ENCODE data around the gene EXOC3L4.
"Not testable (repeated sequence)": the region's sequence is repeated elsewhere in the genome, so short reads cannot be mapped to it uniquely, and the experiment has no call there.

The EXOC3L4 gene

DNA sequence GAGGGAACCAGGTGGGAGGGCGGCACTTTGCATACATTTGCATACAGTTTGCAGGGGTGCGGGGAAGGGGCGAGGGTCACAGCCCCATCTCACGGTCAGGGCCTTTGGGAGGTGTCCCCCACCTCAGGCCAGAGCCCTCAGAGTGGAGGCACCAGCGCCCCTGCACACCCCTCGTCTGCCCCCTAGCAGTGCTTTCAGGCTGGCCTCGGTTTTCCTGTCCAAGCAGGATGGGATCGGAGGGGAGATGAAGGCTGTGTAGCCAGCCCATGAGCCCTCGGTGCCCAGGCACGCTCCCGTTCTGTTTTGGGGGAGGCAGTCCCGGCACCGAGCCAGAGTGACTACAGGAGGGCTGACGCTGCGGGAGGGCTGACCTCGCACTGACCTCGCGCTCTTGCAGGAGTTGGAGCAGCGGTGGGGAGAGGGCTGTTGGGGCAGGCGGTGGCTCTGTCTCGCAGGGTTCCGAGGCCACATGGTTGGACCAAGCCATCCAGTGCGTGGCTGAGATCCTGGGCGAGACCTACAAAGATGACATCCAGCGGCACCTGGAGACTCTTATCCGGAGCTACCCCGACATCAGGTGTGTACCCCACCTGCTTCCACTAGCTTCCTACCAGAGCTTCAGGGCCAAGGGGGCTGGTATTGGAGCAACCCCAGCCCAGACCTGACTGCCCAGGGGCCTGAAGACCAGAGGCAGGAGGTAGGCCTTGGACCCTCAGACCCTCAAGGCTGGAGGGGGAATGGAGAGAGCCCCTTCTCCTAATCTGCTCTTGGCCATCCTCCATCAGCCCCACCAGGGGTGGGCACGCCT is 13.6 kb downstream of the EXOC3L4 start:
- no peak for DNase-seq

DNA sequence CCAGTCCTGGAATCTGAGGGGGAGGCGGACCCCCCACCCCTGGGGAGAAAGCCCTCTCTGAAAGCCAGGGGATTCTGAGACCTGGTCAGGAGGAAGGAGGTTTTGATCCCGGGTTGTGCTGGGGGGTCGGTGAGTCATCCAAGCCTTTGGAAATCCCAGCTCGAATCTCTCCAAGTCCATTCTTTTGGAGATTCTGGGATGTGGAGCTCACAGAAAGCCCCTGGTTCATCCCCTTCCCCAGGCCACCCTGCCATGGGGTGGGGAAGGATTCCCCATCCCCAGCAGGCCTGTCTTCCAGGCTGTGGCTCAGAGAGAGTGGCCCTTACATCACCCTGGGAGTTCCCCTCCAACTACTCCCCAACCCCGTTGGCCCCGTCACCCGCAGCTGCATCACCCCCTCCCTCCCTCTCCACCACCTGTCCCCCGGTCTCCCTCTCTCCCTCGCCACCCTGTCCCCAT is 14.3 kb downstream of the EXOC3L4 start:
- no peak for DNase-seq

DNA sequence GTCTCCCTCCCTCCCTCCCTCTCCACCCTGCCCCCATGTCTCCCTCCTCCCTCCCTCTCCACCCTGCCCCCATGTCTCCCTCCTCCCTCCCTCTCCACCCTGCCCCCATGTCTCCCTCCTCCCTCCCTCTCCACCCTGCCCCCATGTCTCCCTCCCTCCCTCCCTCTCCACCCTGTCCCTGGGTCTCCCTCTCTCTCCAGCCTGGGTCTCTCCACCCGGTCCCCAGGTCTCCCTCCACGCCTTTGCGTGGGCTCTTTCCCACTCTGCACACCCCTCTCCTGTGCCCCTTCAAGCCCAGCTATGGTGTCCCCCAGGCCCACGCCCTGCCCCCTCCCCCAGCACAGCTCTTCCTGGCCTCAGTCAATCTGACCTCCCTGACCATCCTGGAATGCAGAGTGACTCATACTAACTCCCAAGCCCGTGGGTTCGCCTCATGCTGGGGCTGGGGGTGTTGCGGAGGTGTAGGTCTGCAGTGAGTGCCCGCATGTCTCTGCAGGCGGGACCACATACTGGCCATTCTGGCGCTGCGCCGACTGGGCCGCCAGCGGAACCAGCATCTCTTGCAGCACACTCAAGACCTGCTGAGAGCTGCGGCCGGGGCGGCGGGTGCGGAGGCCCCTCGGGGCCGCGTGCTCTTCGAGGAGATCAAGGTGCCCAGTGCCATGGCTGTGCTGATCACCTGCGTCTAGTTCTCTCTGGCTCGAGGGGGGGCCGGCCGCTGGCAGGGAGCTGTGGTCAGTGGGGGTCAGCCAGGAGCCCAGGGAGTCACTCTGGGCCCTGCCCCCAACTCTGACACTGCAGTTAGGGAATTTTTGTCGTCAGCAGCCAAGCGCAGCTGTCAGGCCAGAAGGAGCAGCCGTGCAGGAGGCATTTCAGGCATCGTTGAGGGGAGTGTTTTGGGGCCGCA is 15.3 kb downstream of the EXOC3L4 start:
- no peak for DNase-seq

DNA sequence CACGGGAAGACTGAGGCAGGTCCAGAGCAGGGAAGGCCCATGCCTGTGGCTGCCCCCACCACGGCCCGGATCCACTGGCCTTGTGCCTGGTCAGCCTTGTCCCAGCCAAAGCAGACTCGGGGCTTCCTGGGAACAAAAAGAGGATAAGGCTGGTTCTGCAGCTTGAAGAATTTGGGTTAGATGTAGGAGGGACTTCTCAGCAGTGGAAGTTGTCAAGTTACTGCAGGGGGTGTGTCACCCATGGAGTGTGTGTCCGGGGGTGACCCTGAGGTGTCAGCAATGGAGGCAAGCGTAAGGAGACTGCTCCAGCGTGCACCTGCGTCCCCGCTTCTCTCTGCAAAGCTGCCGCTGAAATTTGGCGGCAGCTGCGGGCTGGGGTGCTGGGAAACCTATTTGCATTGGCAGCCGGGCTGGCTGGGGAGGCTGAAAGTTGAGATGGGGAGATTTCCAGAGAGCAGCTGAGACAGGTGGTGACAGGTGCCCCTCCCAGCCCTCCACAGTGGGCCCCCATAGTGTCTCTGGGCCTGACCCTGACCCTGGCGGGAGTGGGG is 16.2 kb downstream of the EXOC3L4 start:
- no peak for DNase-seq

DNA sequence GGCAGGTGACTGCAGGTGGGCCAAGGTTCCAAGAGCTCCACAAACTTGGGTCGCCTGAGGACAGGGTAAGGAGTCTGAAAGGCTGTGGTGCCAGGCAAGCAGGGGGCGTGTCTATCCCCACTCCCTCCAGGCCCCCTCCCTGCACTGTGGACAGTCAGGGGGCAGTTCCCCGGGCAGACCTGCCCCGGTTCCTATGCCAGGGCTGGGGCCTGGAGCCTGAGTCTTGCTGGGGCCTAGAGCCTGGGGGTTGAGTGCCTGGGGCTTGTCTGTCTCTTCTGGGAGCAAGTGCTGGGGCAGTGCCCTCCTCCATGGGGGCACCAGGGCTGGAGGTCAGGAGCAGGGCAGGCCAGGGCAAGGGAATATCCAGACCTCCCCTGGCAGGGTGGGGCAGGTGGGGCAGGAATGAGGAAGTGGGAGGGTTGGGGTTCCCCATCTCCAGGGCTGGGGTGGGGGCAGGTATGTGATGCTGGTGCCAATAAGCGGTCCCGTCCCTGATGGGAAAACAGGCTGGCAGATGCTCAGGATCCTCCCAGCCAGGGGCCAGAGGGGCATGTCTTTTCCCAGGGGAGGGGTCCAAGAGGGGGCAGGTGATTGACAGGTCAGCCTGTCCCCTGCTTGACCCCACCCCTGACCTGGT is 16.8 kb downstream of the EXOC3L4 start:
- no peak for DNase-seq

DNA sequence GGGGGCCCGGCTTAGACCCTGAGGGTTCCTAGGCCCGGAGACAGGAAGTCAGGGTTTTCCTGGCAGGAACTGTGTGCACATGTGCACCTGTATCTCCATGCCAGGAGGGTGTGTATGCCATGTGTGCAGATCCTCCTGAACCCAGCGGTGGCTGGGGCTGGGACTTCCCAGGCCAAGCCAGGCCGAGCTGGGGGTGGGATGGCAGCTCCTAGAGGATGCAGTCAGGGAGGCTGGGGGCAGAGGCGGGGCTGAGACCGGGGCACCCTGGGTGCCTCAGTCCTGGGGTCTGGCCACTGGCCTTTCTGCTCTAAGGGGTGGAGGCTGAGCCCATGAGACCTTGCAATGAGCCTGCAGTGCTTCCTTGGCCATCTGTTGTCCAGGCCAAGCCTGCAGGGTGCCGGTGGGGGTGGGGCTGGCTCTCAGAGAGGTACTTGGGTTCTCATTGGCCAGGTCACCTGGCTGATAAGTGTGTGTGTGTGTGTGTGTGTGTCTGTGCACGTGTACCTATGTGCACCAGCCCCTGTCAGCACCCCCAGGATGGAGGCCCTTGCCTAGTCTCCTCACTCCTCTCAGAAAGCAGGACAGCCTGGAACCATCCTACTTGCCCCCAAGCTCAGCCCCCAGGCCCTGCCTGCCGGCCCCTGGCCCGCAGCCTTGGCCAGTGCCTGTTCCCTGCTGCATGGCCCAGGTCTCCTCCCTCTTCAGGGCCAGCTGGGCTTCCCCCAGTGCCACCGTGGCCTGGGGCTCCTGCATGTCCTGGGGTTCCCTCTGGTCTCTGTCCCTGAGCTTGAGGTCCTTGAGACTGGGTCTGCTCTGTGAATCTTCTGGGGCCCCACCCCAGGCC is 18.1 kb downstream of the EXOC3L4 start:
- no peak for DNase-seq

DNA sequence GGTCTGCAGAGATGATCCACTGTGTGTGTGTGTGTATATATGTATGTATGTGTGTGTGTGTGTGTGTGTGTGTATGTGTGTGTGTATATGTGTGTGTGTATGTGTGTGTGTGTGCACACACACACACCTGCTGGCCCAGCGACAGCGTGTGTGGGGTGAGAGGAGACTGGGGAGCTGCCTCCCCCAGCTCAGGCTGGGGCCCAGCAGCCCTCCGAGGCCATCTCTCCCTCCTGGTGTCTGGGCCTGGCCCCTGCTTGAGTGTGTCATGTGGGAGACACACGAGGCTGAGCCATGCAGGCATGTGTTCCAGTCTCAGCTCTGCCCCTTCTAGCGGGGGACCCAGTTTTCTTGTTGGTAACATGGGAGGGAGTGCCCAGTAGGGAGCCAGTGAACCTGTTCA is 18.8 kb downstream of the EXOC3L4 start:
- DNase-seq, result no peak

DNA sequence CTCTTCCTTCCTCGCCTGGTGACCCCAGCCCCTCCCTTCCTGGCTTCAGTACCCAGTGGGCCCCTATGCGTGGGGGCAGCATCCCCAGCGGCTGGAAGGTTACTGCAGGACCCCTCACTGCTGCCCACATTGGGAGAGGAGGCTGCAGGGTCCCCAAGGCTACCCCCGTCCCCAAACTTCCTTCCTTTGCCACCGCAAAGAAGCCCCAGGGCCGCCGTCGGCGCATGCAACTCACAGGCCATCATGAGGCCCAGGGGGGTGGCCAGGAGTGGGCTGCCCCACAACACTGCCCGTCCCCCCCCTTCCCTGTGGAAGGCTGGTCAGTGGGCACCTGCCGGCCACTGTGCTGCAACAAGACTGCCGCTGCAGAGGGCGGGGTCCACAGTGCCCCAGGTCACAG is 19.2 kb downstream of the EXOC3L4 start:
- DNase-seq, result no peak

DNA sequence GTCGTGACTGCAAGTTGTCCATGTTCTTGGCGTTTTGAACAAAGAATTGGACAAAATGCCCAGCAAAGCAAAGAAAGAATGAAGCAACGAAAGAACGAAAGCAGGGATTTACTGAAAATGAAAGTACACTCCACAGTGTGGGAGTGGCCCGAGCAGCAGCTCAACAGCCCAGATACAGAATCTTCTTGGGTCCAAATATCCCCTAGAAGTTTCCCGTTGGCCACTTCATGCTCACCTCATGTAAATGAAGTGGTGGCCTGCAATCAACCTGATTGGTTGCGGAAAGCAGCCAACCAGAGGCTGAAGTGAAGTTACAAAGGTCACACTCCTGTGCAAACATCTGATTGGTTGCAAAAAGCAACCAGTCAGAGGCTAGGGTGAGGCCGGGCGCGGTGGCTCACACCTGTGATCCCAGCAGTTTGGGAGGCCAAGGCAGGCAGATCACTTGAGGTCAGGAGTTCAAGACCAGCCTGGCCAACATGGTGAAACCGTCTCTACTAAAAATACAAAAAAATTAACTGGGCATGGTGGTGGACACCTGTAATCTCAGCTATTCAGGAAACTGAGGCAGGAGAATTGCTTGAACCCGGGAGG is 20.7 kb downstream of the EXOC3L4 start:
- DNase-seq, result peak in 1 of 5 experiments; percentile 28

DNA sequence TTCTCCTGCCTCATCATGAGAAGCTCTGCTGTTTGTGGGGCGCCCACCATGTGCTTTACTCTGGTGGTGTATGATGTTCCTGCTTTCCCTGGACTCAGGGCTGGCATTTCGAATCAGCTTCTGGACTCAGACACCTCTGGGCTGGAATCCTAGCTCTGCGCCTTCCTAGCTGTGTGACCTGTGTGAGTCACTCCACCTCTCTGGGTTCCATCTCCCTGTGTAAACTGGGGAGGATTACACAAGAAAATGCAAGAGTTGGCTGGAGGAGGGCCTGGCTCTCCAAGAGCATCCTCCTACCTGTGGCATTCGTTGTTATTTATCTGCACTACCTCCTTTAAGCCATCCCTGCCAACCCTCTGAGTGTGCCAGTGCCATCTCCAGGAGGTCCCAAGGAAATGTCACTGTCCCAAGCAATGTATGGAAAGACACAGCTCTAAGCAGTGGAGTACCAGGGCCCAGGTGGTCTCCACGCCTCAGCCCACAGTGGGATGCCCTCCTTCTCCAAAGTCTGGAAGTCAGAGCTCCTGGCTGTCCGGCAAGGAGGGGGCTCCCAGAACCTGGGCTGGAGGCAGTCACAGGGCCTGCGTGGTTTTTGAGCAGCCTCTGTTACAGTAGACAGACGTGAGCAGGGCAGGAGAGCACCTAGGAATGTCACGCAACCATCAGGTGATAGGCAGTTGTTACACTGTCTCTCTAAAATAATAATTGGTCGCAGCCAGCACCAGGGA is 21.5 kb downstream of the EXOC3L4 start:
- no peak for DNase-seq

DNA sequence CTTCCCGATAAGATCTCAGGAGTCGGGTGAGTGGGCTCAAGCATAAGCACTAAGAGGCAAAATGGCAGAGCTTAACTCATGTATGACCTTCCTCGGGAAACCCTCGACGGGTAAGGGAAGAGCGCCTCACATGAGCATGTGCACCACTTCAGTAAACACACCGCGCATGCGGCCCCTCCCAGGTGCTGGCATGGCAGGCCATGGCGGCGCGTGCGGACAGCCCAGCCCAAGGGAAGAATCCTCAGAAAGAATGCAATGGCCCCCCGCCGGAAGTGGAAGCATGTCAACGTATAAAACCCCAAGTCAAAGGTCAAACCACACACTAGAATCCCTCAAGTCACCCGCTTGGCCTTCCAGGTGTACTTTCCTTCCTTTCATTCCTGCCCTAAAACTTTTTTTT is 22.1 kb downstream of the EXOC3L4 start:
- DNase-seq, result no peak

DNA sequence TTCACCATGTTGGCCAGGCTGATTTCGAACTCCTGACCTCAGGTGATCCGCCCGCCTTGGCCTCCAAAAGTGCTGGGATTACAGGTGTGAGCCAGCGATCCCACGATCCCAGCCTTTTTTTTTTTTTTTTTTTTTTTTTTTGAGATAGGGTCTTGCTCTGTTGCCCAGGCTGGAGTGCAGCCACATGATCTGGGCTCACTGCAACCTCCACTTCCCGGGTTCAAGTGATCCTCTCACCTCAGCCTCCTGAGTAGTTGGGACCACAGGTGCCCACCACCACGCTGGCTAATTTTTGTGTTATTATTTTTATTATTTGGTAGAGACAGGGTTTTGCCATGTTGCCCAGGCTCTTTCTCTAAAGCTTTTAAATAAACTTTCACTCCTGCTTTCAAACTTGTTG is 23.0 kb downstream of the EXOC3L4 start:
- not testable (repeated sequence) for DNase-seq

DNA sequence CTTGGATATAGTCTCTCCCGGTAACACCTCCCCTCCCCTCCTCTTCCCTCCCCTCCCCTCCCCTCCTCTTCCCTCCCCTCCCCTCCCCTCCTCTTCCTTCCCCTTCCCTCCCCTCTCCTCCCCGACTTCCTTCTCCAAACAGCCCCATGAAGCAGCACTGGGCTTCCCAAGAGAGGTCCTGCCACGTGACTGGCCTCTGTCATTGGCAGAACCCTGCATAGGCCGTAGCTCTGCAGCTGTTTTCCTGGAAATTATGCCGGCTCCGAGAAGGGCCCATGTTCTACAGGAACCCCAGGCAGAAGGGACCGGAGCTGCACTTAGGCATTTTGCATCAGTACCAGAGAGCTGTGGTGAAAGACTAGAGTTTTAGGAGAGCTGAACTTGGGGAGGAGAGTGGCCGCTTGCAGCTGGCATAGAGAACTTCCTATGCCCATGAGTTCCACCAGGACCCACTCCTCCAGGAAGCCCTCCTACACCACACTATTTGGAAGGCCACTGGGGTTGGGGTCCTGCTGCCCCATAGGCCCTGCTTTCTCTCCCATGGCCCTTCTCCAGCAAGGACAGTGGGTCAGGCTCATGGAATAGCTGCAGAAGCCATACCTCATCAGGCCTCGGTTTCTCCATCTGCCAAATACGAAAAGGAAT is 23.6 kb downstream of the EXOC3L4 start:
- no peak for DNase-seq

DNA sequence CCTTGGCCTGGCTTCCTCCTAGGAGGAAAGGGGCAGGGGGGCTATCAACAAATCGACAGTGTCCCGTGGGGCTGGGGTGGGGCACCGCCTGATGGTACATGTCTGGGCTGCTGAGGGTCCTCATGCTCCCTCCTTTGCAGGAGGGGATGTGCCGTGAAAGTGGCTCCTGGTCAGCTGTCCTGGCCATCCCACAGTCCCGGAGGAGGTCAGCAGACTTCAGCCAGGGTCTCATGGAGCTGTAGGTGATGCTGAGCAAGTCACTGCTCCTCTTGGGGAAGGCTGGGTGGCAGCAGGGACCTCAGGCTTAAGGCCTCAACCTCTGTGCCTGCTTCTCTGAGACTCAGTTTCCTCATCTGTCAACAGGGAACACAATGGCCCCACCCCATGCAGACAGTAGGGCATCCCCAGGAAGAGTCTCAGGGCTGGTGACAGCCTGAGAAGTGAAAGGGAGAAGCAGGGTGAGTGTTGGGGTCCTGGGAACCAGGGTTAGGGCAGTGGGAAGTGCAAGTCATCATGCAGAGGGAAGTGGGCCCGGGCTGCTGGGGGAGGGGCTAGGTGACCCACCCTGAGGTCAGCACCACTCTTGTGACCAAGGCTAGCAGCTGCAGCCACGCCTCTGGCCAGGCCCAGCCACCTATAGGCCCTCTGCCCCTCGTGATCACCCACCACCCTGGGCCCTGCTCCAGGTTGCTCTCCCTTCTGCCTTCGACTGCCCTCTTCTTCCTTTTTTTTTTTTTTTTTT is 24.3 kb downstream of the EXOC3L4 start:
- DNase-seq, result no peak

DNA sequence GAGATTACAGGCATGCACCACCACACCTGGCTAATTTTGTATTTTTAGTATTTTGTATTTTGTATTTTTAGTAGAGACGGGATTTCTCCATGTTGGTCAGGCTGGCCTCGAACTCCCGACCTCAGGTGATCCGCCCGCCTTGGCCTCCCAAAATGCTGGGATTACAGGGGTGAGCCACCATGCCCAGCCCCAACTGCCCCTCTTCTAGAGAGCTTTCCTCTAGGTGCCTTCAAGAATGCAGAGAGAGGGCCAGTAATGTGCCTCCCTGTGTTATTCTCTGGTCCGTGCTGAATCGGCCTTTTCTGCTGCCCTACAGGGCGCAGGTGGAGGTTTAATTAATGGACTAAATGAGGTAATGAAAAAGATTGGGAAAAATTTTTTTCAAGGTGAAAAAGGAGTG is 25.0 kb downstream of the EXOC3L4 start:
- not testable (repeated sequence) for DNase-seq

DNA sequence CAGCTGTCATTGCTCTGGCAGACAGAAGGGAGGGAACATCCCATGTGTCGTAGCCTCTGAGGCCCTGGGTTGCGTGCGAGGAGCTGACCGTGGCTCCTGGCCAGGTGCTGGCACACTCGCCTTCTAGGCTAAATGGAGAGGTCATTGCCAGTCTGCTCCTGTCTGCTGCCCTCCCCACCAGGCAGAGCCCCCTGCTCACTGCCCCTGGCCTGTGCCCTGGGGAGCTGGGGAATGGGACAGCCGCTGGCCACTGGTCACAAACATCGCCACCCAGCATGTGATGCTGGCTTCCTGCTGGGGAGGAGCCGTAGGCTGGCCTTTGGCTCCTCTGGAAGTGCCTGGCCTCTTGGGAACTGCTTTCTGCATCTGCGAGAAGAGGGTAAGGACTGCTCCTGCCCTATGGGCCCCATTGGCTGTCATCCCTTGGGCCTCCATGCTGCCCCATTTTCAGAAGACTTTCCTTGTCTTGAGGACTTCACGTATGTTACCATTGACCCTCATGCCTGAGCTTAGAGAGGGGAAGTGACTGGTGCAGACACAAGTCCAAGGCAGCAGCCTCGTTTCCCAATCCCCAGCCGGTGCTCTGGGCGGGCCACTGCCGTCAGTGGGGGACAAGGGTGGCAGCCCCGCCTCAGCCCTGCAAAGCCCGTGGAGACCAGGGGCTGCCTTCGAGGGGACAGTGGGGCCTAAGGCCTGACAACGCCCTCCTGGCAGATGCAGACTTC is 26.8 kb downstream of the EXOC3L4 start:
- DNase-seq, result no peak

DNA sequence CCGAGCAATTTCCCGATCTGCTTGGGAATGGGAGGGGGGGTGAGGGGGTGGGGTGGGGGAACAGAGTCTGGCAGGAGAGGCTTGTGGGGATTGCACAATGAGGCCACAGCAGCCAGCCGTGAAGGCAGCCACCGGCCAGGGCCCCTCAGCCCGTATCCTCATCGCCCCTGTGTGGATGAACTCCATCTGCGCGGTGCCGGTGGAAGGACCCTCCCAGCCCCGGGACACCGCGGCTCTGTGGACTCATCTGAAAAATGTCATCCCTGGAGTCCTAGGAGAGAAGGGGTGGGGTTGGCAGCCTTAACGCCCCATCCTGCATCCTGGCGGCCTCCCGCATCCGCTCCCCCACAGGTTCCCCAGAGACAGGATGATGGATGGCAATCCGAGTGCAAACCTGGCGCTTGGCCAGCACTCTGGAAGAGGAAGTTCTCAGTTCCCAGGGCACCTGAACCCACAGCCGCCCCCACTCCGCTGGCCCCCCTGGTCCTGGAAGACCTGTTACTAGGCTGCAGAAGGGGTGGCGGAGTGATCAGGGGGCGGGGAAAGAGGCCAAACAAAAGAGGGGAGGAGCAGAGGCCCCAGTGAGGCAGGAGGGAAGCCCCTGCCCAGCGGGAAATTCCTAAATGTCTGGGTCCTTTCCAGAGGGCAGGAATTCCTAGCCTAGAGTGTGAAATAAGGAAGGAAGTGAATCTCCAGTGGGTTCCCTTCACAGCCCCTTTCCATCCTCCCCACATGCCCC is 27.5 kb downstream of the EXOC3L4 start:
- no peak for DNase-seq

DNA sequence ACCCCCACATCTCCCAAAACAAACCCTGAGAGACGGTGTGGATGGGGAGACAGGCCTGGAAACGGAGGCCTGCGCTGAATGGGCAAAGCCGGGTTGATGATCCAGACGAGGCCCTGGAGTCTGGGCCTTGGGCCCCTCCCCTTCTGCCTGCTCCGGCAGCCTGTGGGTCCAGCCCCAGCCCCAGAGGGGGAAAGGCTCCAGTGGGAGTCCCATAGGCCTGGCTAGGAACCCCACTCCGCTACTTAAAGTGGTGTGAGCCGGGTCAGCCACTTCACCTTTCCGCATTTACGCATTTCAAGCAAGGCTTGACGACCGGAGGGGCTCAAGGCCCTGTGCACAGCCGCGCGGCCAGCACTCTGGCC is 28.0 kb downstream of the EXOC3L4 start:
- no peak for DNase-seq
